HepG2 (cell line): ENCODE measurements around the gene SNAI3. TPM values are rescaled to one million over a fixed set of nuclear protein-coding genes. Genes with fewer than 3 reads are reported as not detected.

ENCODE experiments used
- AGO1 ChIP-seq: fragments of 200-400 bp; formaldehyde crosslinking; IDR thresholded peaks from 2 replicates; pipeline ENCODE4 v1.6.1; 2017; ENCODE audit warnings: mild to moderate bottlenecking, low read depth, low read length, moderate library complexity; ENCODE audit not compliant: poor library complexity, severe bottlenecking
- CREB3 ChIP-seq: sonication (generic); formaldehyde crosslinking; IDR thresholded peaks from 2 replicates; pipeline ENCODE4 v1.5.0; 2020; ENCODE audit warnings: missing genetic modification reagents
- FOXO1 ChIP-seq: sonication (generic); formaldehyde crosslinking; IDR thresholded peaks from 2 replicates; pipeline ENCODE4 v1.4.0; 2020; ENCODE audit warnings: missing genetic modification reagents
- GABPB1 ChIP-seq: IDR thresholded peaks from 2 replicates; pipeline ENCODE4 v1.6.1; 2016; ENCODE audit warnings: mild to moderate bottlenecking, missing genetic modification reagents, moderate library complexity, missing compliant biosample characterization
- LCORL ChIP-seq, 2 experiments: fragments of 450-650 bp in 1 of 2; sonication (generic) in 1 of 2; formaldehyde crosslinking in 1 of 2; IDR thresholded peaks; 2 replicates each; pipeline versions ENCODE4 v1.5.0 to v1.6.1; 2017 to 2020; ENCODE audit warnings: antibody characterized with exemption in 1 of 2, missing genetic modification reagents in 1 of 2
- MIER2 ChIP-seq: IDR thresholded peaks from 2 replicates; pipeline ENCODE4 v1.6.1; 2016; ENCODE audit warnings: missing biosample characterization, missing genetic modification reagents
- POGZ ChIP-seq: sonication (generic); formaldehyde crosslinking; IDR thresholded peaks from 2 replicates; pipeline ENCODE4 v1.4.0; 2020; ENCODE audit warnings: mild to moderate bottlenecking, missing genetic modification reagents
- PRPF4 ChIP-seq: fragments of 200-400 bp; formaldehyde crosslinking; IDR thresholded peaks from 2 replicates; pipeline ENCODE4 v1.6.1; 2016; ENCODE audit warnings: low read length, low read depth; ENCODE audit not compliant: poor library complexity, severe bottlenecking
- RCOR2 ChIP-seq: IDR thresholded peaks from 2 replicates; pipeline ENCODE4 v1.6.1; 2016; ENCODE audit warnings: missing biosample characterization, missing genetic modification reagents
- RFX5 ChIP-seq: IDR thresholded peaks from 2 replicates; pipeline ENCODE4 v1.6.1; 2011; ENCODE audit warnings: low read depth, low read length, improper control_type of control experiment
- SNAPC2 ChIP-seq: sonication (generic); formaldehyde crosslinking; IDR thresholded peaks from 2 replicates; pipeline ENCODE4 v1.8.1; 2022; ENCODE audit warnings: mild to moderate bottlenecking, missing genetic modification reagents
- TCF7 ChIP-seq: sonication (generic); IDR thresholded peaks from 2 replicates; pipeline ENCODE4 v1.6.1; 2016; ENCODE audit warnings: antibody characterized with exemption, low read depth
- ZNF274 ChIP-seq: sonication (generic); formaldehyde crosslinking; IDR thresholded peaks from 2 replicates; pipeline ENCODE4 v1.5.1; 2020; ENCODE audit warnings: mild to moderate bottlenecking, missing genetic modification reagents
- ZNF292 ChIP-seq: sonication (generic); formaldehyde crosslinking; IDR thresholded peaks from 2 replicates; pipeline ENCODE4 v1.8.1; 2022; ENCODE audit warnings: mild to moderate bottlenecking, low read depth, missing genetic modification reagents, borderline replicate concordance
- ZNF432 ChIP-seq: sonication (generic); formaldehyde crosslinking; IDR thresholded peaks from 2 replicates; pipeline ENCODE4 v1.5.0; 2020; ENCODE audit warnings: missing genetic modification reagents, mild to moderate bottlenecking, borderline replicate concordance
- ZNF460 ChIP-seq: sonication (generic); formaldehyde crosslinking; IDR thresholded peaks from 2 replicates; pipeline ENCODE4 v1.5.1; 2020; ENCODE audit warnings: missing genetic modification reagents, mild to moderate bottlenecking, borderline replicate concordance
- ZNF547 ChIP-seq: sonication (generic); formaldehyde crosslinking; IDR thresholded peaks from 2 replicates; pipeline ENCODE4 v1.5.1; 2020; ENCODE audit warnings: mild to moderate bottlenecking, missing genetic modification reagents
- ZNF558 ChIP-seq: sonication (generic); formaldehyde crosslinking; IDR thresholded peaks from 2 replicates; pipeline ENCODE4 v1.9.0; 2022; ENCODE audit warnings: mild to moderate bottlenecking, missing genetic modification reagents, borderline replicate concordance
- ZNF567 ChIP-seq: sonication (generic); formaldehyde crosslinking; IDR thresholded peaks from 2 replicates; pipeline ENCODE4 v1.8.1; 2023; ENCODE audit warnings: mild to moderate bottlenecking, missing genetic modification reagents, borderline replicate concordance
- ZNF570 ChIP-seq: sonication (generic); formaldehyde crosslinking; IDR thresholded peaks from 2 replicates; pipeline ENCODE4 v1.4.0; 2020; ENCODE audit warnings: mild to moderate bottlenecking, missing genetic modification reagents, borderline replicate concordance
- ZNF597 ChIP-seq: sonication (generic); formaldehyde crosslinking; IDR thresholded peaks from 2 replicates; pipeline ENCODE4 v1.5.0; 2020; ENCODE audit warnings: missing genetic modification reagents
- ZNF660 ChIP-seq: sonication (generic); formaldehyde crosslinking; IDR thresholded peaks from 2 replicates; pipeline ENCODE4 v1.5.1; 2020; ENCODE audit warnings: mild to moderate bottlenecking, low read depth, missing genetic modification reagents, borderline replicate concordance
- ZNF709 ChIP-seq: sonication (generic); formaldehyde crosslinking; IDR thresholded peaks from 2 replicates; pipeline ENCODE4 v1.5.0; 2020; ENCODE audit warnings: mild to moderate bottlenecking, missing genetic modification reagents
- ZSCAN29 ChIP-seq: sonication (generic); formaldehyde crosslinking; conservative IDR thresholded peaks from 2 replicates; pipeline ENCODE4 v1.4.0; 2020; ENCODE audit warnings: mild to moderate bottlenecking, missing genetic modification reagents
- ZSCAN9 ChIP-seq: IDR thresholded peaks from 2 replicates; pipeline ENCODE4 v1.6.1; 2016; ENCODE audit warnings: borderline replicate concordance
- ZUFSP ChIP-seq: sonication (generic); formaldehyde crosslinking; IDR thresholded peaks from 2 replicates; pipeline ENCODE4 v1.9.0; 2021; ENCODE audit warnings: missing genetic modification reagents, mild to moderate bottlenecking, borderline replicate concordance
- polyA plus RNA-seq, 8 experiments: library from polyadenylated mRNA; depleted of rRNA in 3 of 8; stranded (reverse) in 7 of 8; unstranded in 1 of 8; fragments of >200 nt; fragmentation: Illumina TruSeq in 4 of 8; extraction: Trizol in 4 of 8; gene quantifications; 2 replicates each; pipeline versions ENCODE4 v1.2.1 to v1.2.3, GENCODE V29; 2011 to 2016; ENCODE audit warnings: low read depth in 4 of 8, missing spikeins in 1 of 8, mixed read lengths in 1 of 8; ENCODE audit not compliant: insufficient read depth in 1 of 8
- total RNA-seq, 5 experiments: library from RNA; depleted of rRNA; stranded (reverse); fragments of >200 nt; fragmentation: Illumina TruSeq; extraction: Trizol; gene quantifications; 2 replicates each; pipeline ENCODE4 v1.2.3, GENCODE V29; 2016; ENCODE audit warnings: low read depth in 1 of 5

The SNAI3 gene
- total and polyA plus RNA-seq, 2 of the 13 experiments (the other 11 are each of a cell fraction or from before 2014, with no cell fraction given), result 0.09 to 0.18 TPM

- TF ChIP-seq ZNF597 (CRISPR knock-in tag) (no peak), GABPB1 (CRISPR knock-in tag) (peak; percentile 89), POGZ (CRISPR knock-in tag) (peak; percentile 76; the same call in 1 of the 2 replicates), ZNF660 (CRISPR knock-in tag) (no peak), PRPF4 (no peak), ZSCAN9 (CRISPR knock-in tag) (peak; percentile 80; the same call in 1 of the 2 replicates), RFX5 (peak; percentile 90), SNAPC2 (CRISPR knock-in tag) (peak; percentile 38), ZNF274 (CRISPR knock-in tag) (peak; percentile 96), CREB3 (CRISPR knock-in tag) (peak; percentile 17; the same call in 1 of the 2 replicates), MIER2 (peak; percentile 61), RCOR2 (CRISPR knock-in tag) (no peak), ZNF292 (no peak), FOXO1 (CRISPR knock-in tag) (peak; percentile 77; the same call in 1 of the 2 replicates), ZNF567 (CRISPR knock-in tag) (no peak; the same call in 1 of the 2 replicates), ZNF558 (CRISPR knock-in tag) (peak; percentile 63; the same call in 1 of the 2 replicates), ZNF547 (CRISPR knock-in tag) (peak; percentile 87), ZNF460 (no peak; the same call in 1 of the 2 replicates), ZSCAN29 (CRISPR knock-in tag) (peak; percentile 64), AGO1 (peak; percentile 74), ZNF570 (CRISPR knock-in tag) (no peak), ZUFSP (no peak), ZNF709 (CRISPR knock-in tag) (peak; percentile 93), ZNF432 (no peak), TCF7 (no peak), LCORL (IDR thresholded peaks at IDR 0.05) (no peak), LCORL (CRISPR knock-in tag; IDR thresholded peaks at IDR 0.05) (peak; percentile 53)
These were observed 23.3 kb downstream of the SNAI3 start, which contains the start of gene MVD (continued) for GRCh38 chr16:88662843-88663606.
